Measurements from ENCODE around the gene COG6.

COG6 gene

GRCh38 chr13:39786091-39786490, 130.6 kb downstream of the COG6 start:
- H3K79me2 ChIP-seq (ENCODE audit: low read length), result no peaks in the 10 kb centered on the region
- no peaks in the 10 kb centered on the region for H3K9me3 ChIP-seq (replicated peaks; ENCODE audit: insufficient read depth, low read length)
- no peak overlapping the region for H2AFZ ChIP-seq (ENCODE audit: low read length)
- no peaks in the 10 kb centered on the region for H3K9me2 ChIP-seq (replicated peaks; ENCODE audit: insufficient read depth, low read length)
- H3K4me1 ChIP-seq (ENCODE audit: low read length), result no peaks in the 10 kb centered on the region
- no peaks in the 10 kb centered on the region for H3K36me3 ChIP-seq (replicated peaks; ENCODE audit: insufficient read depth, low read length)
- no peaks in the 10 kb centered on the region for H3K27me3 ChIP-seq (replicated peaks; ENCODE audit: insufficient read depth, low read length)
- DNase-seq, result no peak
- no peaks in the 10 kb centered on the region for H3F3A ChIP-seq (ENCODE audit: insufficient read depth, low read length)
- H3K27ac ChIP-seq (ENCODE audit: low read length), result no peak overlapping the region
- no peak overlapping the region for H3K4me3 ChIP-seq (ENCODE audit: low read length)
- H4K20me1 ChIP-seq (ENCODE audit: insufficient read depth, low read length), result no peaks in the 10 kb centered on the region
- H3K4me2 ChIP-seq (ENCODE audit: low read depth, low read length), result no peak overlapping the region
- TF ChIP-seq, protein P1, sequence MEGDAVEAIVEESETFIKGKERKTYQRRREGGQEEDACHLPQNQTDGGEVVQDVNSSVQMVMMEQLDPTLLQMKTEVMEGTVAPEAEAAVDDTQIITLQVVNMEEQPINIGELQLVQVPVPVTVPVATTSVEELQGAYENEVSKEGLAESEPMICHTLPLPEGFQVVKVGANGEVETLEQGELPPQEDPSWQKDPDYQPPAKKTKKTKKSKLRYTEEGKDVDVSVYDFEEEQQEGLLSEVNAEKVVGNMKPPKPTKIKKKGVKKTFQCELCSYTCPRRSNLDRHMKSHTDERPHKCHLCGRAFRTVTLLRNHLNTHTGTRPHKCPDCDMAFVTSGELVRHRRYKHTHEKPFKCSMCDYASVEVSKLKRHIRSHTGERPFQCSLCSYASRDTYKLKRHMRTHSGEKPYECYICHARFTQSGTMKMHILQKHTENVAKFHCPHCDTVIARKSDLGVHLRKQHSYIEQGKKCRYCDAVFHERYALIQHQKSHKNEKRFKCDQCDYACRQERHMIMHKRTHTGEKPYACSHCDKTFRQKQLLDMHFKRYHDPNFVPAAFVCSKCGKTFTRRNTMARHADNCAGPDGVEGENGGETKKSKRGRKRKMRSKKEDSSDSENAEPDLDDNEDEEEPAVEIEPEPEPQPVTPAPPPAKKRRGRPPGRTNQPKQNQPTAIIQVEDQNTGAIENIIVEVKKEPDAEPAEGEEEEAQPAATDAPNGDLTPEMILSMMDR (IDR thresholded peaks at IDR 0.05; ENCODE audit: low read length), result no peak
- TF ChIP-seq EZH2 (optimal IDR thresholded peaks at IDR 0.05; ENCODE audit: low read depth, low read length) (no peak), EZH2phosphoT487 (IDR thresholded peaks at IDR 0.05; ENCODE audit: low read length) (no peak)
- no peak overlapping the region for H3K9ac ChIP-seq (ENCODE audit: low read length)

DNA sequence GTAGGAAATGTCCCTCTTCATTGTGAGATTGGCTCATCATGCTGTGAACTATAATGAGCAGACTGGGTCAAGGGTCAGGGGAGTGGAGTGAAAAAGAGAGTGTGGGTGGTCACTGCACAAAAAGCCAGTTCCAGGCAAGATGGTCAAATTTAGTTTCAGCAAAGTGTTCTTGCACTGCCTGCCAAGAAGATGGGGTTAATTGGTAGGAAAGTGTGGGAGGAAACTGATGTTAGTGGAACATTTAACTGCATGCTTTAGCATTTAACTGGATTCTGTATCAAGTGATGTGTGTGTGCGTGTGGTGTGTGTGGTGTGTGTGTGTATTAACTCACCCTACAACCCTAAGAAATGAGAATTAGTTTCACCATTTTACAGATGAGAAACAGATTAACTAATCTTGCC, 131.6 kb downstream of the COG6 start:
- no peaks in the 10 kb centered on the region for H3K9me3 ChIP-seq (replicated peaks; ENCODE audit: insufficient read depth, low read length)
- H3K27me3 ChIP-seq (replicated peaks; ENCODE audit: insufficient read depth, low read length), result no peaks in the 10 kb centered on the region
- H3K36me3 ChIP-seq (replicated peaks; ENCODE audit: insufficient read depth, low read length), result no peaks in the 10 kb centered on the region
- no peak overlapping the region for H3K27ac ChIP-seq (ENCODE audit: low read length)
- H3K79me2 ChIP-seq (ENCODE audit: low read length), result no peaks in the 10 kb centered on the region
- no peaks in the 10 kb centered on the region for H4K20me1 ChIP-seq (ENCODE audit: insufficient read depth, low read length)
- no peak overlapping the region for H3K4me2 ChIP-seq (ENCODE audit: low read depth, low read length)
- no peak overlapping the region for H2AFZ ChIP-seq (ENCODE audit: low read length)
- H3F3A ChIP-seq (ENCODE audit: insufficient read depth, low read length), result no peaks in the 10 kb centered on the region
- no peak for TF ChIP-seq EZH2 (optimal IDR thresholded peaks at IDR 0.05; ENCODE audit: low read depth, low read length)
- TF ChIP-seq, protein P1 (IDR thresholded peaks at IDR 0.05; ENCODE audit: low read length), result no peak
- H3K9ac ChIP-seq (ENCODE audit: low read length), result no peak overlapping the region
- DNase-seq, result no peak
- no peaks in the 10 kb centered on the region for H3K9me2 ChIP-seq (replicated peaks; ENCODE audit: insufficient read depth, low read length)
- no peaks in the 10 kb centered on the region for H3K4me1 ChIP-seq (ENCODE audit: low read length)
- no peak overlapping the region for H3K4me3 ChIP-seq (ENCODE audit: low read length)

DNA sequence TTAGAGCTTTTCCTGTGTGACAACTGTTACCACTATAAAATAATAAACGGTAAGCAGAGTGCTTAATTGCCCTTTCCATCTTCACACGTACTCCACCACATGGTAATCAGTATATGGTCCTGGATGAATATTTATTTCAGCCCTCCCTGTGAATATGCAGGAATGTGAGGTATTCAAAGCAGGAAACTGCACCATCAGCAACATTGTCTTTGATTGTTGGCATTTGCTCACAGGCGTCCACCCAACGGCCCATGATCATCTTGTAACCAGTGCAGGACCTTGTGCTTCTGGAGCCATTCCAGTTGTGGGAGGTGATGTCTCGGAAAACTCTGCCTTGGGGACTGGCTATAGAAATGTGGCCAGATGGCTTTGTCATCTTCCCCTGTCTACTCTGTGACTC, 132.6 kb downstream of the COG6 start:
- H3K27me3 ChIP-seq (replicated peaks; ENCODE audit: insufficient read depth, low read length), result no peaks in the 10 kb centered on the region
- H3K79me2 ChIP-seq (ENCODE audit: low read length), result no peaks in the 10 kb centered on the region
- no peaks in the 10 kb centered on the region for H3K9me3 ChIP-seq (replicated peaks; ENCODE audit: insufficient read depth, low read length)
- H3K9ac ChIP-seq (ENCODE audit: low read length), result no peak overlapping the region
- no peaks in the 10 kb centered on the region for H3K9me2 ChIP-seq (replicated peaks; ENCODE audit: insufficient read depth, low read length)
- TF ChIP-seq EZH2 (optimal IDR thresholded peaks at IDR 0.05; ENCODE audit: low read depth, low read length) (no peak), EZH2phosphoT487 (IDR thresholded peaks at IDR 0.05; ENCODE audit: low read length) (no peak)
- TF ChIP-seq, protein P1 (IDR thresholded peaks at IDR 0.05; ENCODE audit: low read length), result no peak
- DNase-seq, result no peak
- no peaks in the 10 kb centered on the region for H4K20me1 ChIP-seq (ENCODE audit: insufficient read depth, low read length)
- no peaks in the 10 kb centered on the region for H3K4me1 ChIP-seq (ENCODE audit: low read length)
- H2AFZ ChIP-seq (ENCODE audit: low read length), result no peak overlapping the region
- H3K36me3 ChIP-seq (replicated peaks; ENCODE audit: insufficient read depth, low read length), result no peaks in the 10 kb centered on the region
- H3K4me2 ChIP-seq (ENCODE audit: low read depth, low read length), result no peak overlapping the region
- H3K4me3 ChIP-seq (ENCODE audit: low read length), result no peak overlapping the region
- H3F3A ChIP-seq (ENCODE audit: insufficient read depth, low read length), result no peaks in the 10 kb centered on the region
- no peak overlapping the region for H3K27ac ChIP-seq (ENCODE audit: low read length)

All from MM.1S (cell line).